Activated CD4-positive, alpha-beta memory T cell treated with anti-CD3 and anti-CD28 coated beads, Interleukin-2, amount 10 ng/mL, durations not matched to agents 7 days and 5 days (primary cell): ENCODE measurements around the gene UHMK1. TPM values are rescaled to one million over a fixed set of nuclear protein-coding genes. Genes with fewer than 3 reads are reported as not detected.

Source experiments
- CTCF ChIA-PET: fragments of 350-600 bp; sonication (Branson Sonifier 250); formaldehyde crosslinking; loops from one replicate; lab custom pipeline; 2021; ENCODE audit warnings: antibody characterized with exemption, inconsistent platforms; lab: Charles Lee
- POLR2A ChIA-PET: fragments of 350-600 bp; sonication (Branson Sonifier 250); formaldehyde crosslinking; loops from one replicate; lab custom pipeline; 2021; ENCODE audit warnings: antibody characterized with exemption; lab: Charles Lee
- DNase-seq: peaks from one replicate; pipeline ENCODE4 v3.0.0-alpha.2; 2020
- H3K27ac Mint-ChIP-seq: one replicate; pipeline ENCODE4 v1.8.0; 2021; ENCODE audit warnings: mild to moderate bottlenecking, mixed read lengths
- H3K27me3 Mint-ChIP-seq: one replicate; pipeline ENCODE4 v1.8.0; 2021; ENCODE audit warnings: mixed read lengths
- H3K36me3 Mint-ChIP-seq: one replicate; pipeline ENCODE4 v1.8.0; 2021; ENCODE audit warnings: low read depth, mixed read lengths
- H3K4me1 Mint-ChIP-seq: one replicate; pipeline ENCODE4 v1.8.0; 2021; ENCODE audit warnings: mixed read lengths
- H3K4me3 Mint-ChIP-seq: one replicate; pipeline ENCODE4 v1.8.0; 2021; ENCODE audit warnings: mild to moderate bottlenecking, mixed read lengths
- H3K9me3 Mint-ChIP-seq: one replicate; pipeline ENCODE4 v1.8.0; 2021; ENCODE audit warnings: mixed read lengths
- total RNA-seq, 2 experiments: library from RNA; stranded (reverse); gene quantifications; one replicate each; pipeline ENCODE4 v1.2.3, GENCODE V29; 2021

UHMK1 gene
- total RNA-seq, 2 experiments from 2014 or later = 71.8 to 74.9 TPM

DNA sequence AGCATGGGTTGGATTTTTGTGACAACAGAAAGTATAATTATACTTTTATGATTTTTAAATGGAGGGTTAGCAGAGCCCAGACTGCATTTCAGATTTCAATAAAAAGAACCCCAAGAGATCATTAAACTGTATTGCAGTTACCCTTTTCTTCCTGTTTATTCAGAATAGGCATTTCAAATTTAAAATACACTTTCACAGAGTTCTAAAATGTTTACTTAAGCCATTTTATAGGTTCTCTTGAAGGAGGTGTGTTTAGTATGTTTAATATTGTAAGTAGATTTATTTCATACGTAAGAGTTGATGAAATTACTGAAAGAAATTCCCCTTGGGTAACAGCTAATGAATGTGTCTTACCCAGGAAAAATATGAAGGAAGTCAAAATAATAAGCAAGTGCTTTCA, 81.3 kb downstream of the UHMK1 start:
- no peaks in the 10 kb centered on the region for H3K9me3 Mint-ChIP-seq
- CTCF ChIA-PET = no interaction called here
- H3K4me1 Mint-ChIP-seq = no peaks in the 10 kb centered on the region
- POLR2A ChIA-PET = no interaction called here
- H3K27me3 Mint-ChIP-seq = no peaks in the 10 kb centered on the region
- no peak overlapping the region for H3K4me3 Mint-ChIP-seq
- no peak for DNase-seq
- no peak overlapping the region for H3K27ac Mint-ChIP-seq
- peaks cover 12% of the 10 kb centered on the region for H3K36me3 Mint-ChIP-seq

Other genes with a start within 250 kb of the UHMK1 start
- not detected for gene SPATA46, start 121.0 kb upstream of the UHMK1 start, total RNA-seq
- gene C1orf226, start 116.1 kb upstream of the UHMK1 start, total RNA-seq = not detected
- not detected for gene SH2D1B, start 85.7 kb upstream of the UHMK1 start, total RNA-seq
- 10 to 100 TPM; 16.8 TPM for gene UAP1, start 63.9 kb downstream of the UHMK1 start, total RNA-seq
- gene DDR2, start 134.6 kb downstream of the UHMK1 start, total RNA-seq = under 1 TPM; 0.15 to 0.18 TPM